ENCODE measurements around the gene STK25. TPM values are rescaled to one million over a fixed set of nuclear protein-coding genes. Genes with fewer than 3 reads are reported as not detected.

Gene STK25
- total RNA-seq, 2 experiments from 2014 or later, result 76.1 to 81.3 TPM

DNA sequence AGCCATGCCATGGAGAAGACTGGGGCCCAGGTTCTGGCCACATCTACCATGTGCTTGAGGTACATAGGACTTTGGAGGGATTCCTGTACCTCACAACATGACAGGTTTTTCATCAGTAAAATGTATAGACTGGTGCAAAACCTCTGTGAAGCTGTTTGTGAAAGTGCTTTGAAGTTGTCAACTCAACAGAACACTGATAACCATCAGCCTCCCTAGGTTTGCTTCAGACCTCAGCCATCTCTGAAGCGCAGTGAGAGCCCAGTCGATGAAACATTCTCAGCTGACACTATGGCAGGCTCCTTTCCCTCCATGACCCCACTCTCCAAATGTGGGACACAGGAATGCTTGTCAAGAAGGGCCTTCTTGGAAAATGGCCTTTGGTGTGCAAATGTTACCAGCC, 38.6 kb downstream of the STK25 start:
- Histone ChIP-seq H3K4me1 (ENCODE audit: insufficient read depth, low read length) (peaks cover 5% of the 10 kb centered on the region), H3K27ac (ENCODE audit: low read depth in 1 of 2, low read length in 2 of 2) (no peak overlapping the region), H3K36me3 (ENCODE audit: insufficient read depth, low read length) (no peaks in the 10 kb centered on the region), H3K9me3 (ENCODE audit: control insufficient read depth in 1 of 2, insufficient read depth in 1 of 2, low read length in 2 of 2) (no peaks in the 10 kb centered on the region), H3K4me3 (ENCODE audit: low read length) (no peak overlapping the region), H3K27me3 (ENCODE audit: control insufficient read depth in 1 of 2, insufficient read depth in 2 of 2, low read length in 2 of 2) (peaks cover 4 to 12% of the 10 kb centered on the region in 2 experiments)
- no peak overlapping the region for H3K4me3 Mint-ChIP-seq
- no peaks in the 10 kb centered on the region for H3K9me3 Mint-ChIP-seq
- H3K27ac Mint-ChIP-seq, result no peak overlapping the region
- ChIA-PET POLR2A (no interaction called here), CTCF (no interaction called here)
- TF ChIP-seq, protein P1, sequence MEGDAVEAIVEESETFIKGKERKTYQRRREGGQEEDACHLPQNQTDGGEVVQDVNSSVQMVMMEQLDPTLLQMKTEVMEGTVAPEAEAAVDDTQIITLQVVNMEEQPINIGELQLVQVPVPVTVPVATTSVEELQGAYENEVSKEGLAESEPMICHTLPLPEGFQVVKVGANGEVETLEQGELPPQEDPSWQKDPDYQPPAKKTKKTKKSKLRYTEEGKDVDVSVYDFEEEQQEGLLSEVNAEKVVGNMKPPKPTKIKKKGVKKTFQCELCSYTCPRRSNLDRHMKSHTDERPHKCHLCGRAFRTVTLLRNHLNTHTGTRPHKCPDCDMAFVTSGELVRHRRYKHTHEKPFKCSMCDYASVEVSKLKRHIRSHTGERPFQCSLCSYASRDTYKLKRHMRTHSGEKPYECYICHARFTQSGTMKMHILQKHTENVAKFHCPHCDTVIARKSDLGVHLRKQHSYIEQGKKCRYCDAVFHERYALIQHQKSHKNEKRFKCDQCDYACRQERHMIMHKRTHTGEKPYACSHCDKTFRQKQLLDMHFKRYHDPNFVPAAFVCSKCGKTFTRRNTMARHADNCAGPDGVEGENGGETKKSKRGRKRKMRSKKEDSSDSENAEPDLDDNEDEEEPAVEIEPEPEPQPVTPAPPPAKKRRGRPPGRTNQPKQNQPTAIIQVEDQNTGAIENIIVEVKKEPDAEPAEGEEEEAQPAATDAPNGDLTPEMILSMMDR (IDR thresholded peaks at IDR 0.05), result no peak
- intact Hi-C loops (cut with DNase I, micrococcal nuclease), result no loop called here
- no peak for DNase-seq
- no peaks in the 10 kb centered on the region for H3K4me1 Mint-ChIP-seq (ENCODE audit: low read depth)
- H3K27me3 Mint-ChIP-seq, result peaks cover 40% of the 10 kb centered on the region
- ATAC-seq (ENCODE audit: poor library complexity), result no peak
- H3K36me3 Mint-ChIP-seq (ENCODE audit: low read depth), result no peaks in the 10 kb centered on the region

DNA sequence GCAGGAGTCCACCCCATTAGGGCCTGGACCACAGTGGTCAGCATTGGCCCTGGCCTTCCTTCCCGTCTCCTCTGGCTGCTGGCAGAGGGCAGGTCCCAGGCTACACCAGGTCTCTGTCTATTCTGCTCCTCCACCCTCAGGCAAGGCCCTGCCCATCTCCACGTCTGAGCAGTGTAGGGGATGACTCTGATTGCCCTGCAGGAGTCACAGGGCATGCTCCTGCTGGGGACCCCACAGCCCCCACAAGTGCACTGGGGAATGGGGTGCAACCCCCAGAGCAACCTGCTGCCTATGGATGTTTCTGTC, 40.0 kb downstream of the STK25 start:
- Histone ChIP-seq H3K9me3 (ENCODE audit: control insufficient read depth in 1 of 2, insufficient read depth in 1 of 2, low read length in 2 of 2) (no peaks in the 10 kb centered on the region), H3K4me1 (ENCODE audit: insufficient read depth, low read length) (peaks cover 5% of the 10 kb centered on the region), H3K27ac (ENCODE audit: low read depth in 1 of 2, low read length in 2 of 2) (no peak overlapping the region), H3K36me3 (ENCODE audit: insufficient read depth, low read length) (no peaks in the 10 kb centered on the region), H3K4me3 (ENCODE audit: low read length) (no peak overlapping the region), H3K27me3 (ENCODE audit: control insufficient read depth in 1 of 2, insufficient read depth in 2 of 2, low read length in 2 of 2) (peaks cover 4 to 9% of the 10 kb centered on the region in 2 experiments)
- TF ChIP-seq, protein P1 (IDR thresholded peaks at IDR 0.05), result no peak
- Mint-ChIP-seq H3K27ac (no peak overlapping the region), H3K9me3 (no peaks in the 10 kb centered on the region), H3K36me3 (ENCODE audit: low read depth) (no peaks in the 10 kb centered on the region), H3K27me3 (peaks cover 38% of the 10 kb centered on the region), H3K4me3 (no peak overlapping the region), H3K4me1 (ENCODE audit: low read depth) (no peaks in the 10 kb centered on the region)
- DNase-seq, result no peak
- ChIA-PET CTCF (no interaction called here), POLR2A (no interaction called here)
- no peak for ATAC-seq (ENCODE audit: poor library complexity)
- intact Hi-C loops (cut with DNase I, micrococcal nuclease), result no loop called here

DNA sequence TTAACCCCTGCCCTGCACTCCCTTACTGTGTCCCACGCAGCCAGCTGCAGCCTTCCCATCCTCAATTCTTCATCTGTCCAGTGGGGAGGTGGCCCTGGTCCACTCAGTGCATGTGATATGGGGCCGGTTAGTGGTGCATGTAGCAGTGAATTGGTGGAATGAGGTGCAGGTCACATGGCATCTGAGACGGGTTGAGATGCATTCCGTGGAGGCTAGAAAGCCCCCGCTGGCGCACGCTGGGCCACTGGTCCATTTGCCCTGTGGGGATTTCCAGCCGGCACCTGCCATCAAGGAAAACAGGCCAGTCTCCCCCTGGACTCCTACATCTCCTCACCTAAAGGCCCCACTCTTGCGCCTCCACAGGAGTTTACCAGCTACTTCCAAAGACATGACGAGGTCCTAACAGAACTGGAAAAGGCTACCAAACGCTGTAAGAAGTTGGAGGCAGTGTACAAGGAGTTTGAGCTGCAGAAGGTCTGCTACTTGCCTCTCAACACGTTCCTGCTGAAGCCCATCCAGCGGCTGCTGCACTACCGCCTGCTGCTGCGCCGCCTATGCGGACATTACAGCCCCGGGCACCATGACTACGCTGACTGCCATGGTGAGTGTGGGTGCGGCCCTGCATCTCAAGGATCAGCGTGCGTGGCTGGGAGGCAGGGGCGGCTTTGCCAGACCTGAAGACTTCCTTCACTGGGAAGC, 40.5 kb downstream of the STK25 start:
- peaks cover 1 to 6% of the 10 kb centered on the region in 2 experiments for H3K27me3 ChIP-seq (ENCODE audit: control insufficient read depth in 1 of 2, insufficient read depth in 2 of 2, low read length in 2 of 2)
- ChIA-PET POLR2A (no interaction called here), CTCF (no interaction called here)
- intact Hi-C loops (cut with DNase I, micrococcal nuclease), result no loop called here
- H3K36me3 ChIP-seq (ENCODE audit: insufficient read depth, low read length), result no peaks in the 10 kb centered on the region
- H3K36me3 Mint-ChIP-seq (ENCODE audit: low read depth), result no peaks in the 10 kb centered on the region
- DNase-seq, result no peak
- H3K27ac Mint-ChIP-seq, result no peak overlapping the region
- TF ChIP-seq, protein P1 (IDR thresholded peaks at IDR 0.05), result no peak
- no peak overlapping the region for H3K4me3 ChIP-seq (ENCODE audit: low read length)
- ATAC-seq (ENCODE audit: poor library complexity), result no peak
- peaks cover 5% of the 10 kb centered on the region for H3K4me1 ChIP-seq (ENCODE audit: insufficient read depth, low read length)
- no peak overlapping the region for H3K4me3 Mint-ChIP-seq
- no peaks in the 10 kb centered on the region for H3K9me3 ChIP-seq (ENCODE audit: control insufficient read depth in 1 of 2, insufficient read depth in 1 of 2, low read length in 2 of 2)
- H3K9me3 Mint-ChIP-seq, result no peaks in the 10 kb centered on the region
- no peaks in the 10 kb centered on the region for H3K4me1 Mint-ChIP-seq (ENCODE audit: low read depth)
- H3K27me3 Mint-ChIP-seq, result peaks cover 33% of the 10 kb centered on the region
- H3K27ac ChIP-seq (ENCODE audit: low read depth in 1 of 2, low read length in 2 of 2), result no peak overlapping the region
